HepG2 (cell line): ENCODE measurements around the gene FAM193A. TPM values are rescaled to one million over a fixed set of nuclear protein-coding genes. Genes with fewer than 3 reads are reported as not detected.

Experiments used
- ASH2L ChIP-seq: fragments of 300-600, 200-600 bp; sonication (generic); IDR thresholded peaks from 2 replicates; pipeline ENCODE4 v1.7.0; 2017; ENCODE audit warnings: low read depth, mild to moderate bottlenecking, moderate library complexity, mixed read lengths, low read length; ENCODE audit not compliant: insufficient read length
- ATF4 ChIP-seq, 2 experiments: fragments of 450-650 bp in 1 of 2; sonication (generic) in 1 of 2; formaldehyde crosslinking; IDR thresholded peaks; 2 replicates each; pipeline versions ENCODE4 v1.5.0 to v1.8.0; 2020 to 2022; ENCODE audit warnings: mild to moderate bottlenecking in 1 of 2, missing genetic modification reagents in 1 of 2
- CREBL2 ChIP-seq: sonication (generic); formaldehyde crosslinking; IDR thresholded peaks from 2 replicates; pipeline ENCODE4 v1.8.1; 2023; ENCODE audit warnings: missing genetic modification reagents, mild to moderate bottlenecking, borderline replicate concordance
- ERF ChIP-seq: IDR thresholded peaks from 2 replicates; pipeline ENCODE4 v1.6.1; 2018; ENCODE audit warnings: missing biosample characterization, missing genetic modification reagents
- HBP1 ChIP-seq: IDR thresholded peaks from 2 replicates; pipeline ENCODE4 v1.6.1; 2016; ENCODE audit warnings: low read depth, control low read depth
- HOXA3 ChIP-seq: sonication (generic); formaldehyde crosslinking; IDR thresholded peaks from 2 replicates; pipeline ENCODE4 v1.5.0; 2020; ENCODE audit warnings: missing genetic modification reagents
- HOXA9 ChIP-seq: sonication (generic); formaldehyde crosslinking; IDR thresholded peaks from 2 replicates; pipeline ENCODE4 v1.8.1; 2022; ENCODE audit warnings: missing genetic modification reagents, mild to moderate bottlenecking, moderate library complexity, borderline replicate concordance
- MAX ChIP-seq: IDR thresholded peaks from 2 replicates; pipeline ENCODE4 v1.6.1; 2012; ENCODE audit warnings: inconsistent platforms
- NFKB2 ChIP-seq: sonication (generic); formaldehyde crosslinking; IDR thresholded peaks from 2 replicates; pipeline ENCODE4 v1.4.0; 2020; ENCODE audit warnings: missing genetic modification reagents, borderline replicate concordance
- PHB2 ChIP-seq: fragments of 450-650 bp; IDR thresholded peaks from 2 replicates; pipeline ENCODE4 v1.6.1; 2018; ENCODE audit not compliant: partially characterized antibody
- POLR2G ChIP-seq: fragments of 200-400 bp; formaldehyde crosslinking; IDR thresholded peaks from 2 replicates; pipeline ENCODE4 v1.6.1; 2018; ENCODE audit warnings: mild to moderate bottlenecking, low read depth, low read length, moderate library complexity
- SRSF4 ChIP-seq: fragments of 200-400 bp; formaldehyde crosslinking; IDR thresholded peaks from one replicate; pipeline ENCODE4 v1.6.1; 2018; ENCODE audit warnings: mild to moderate bottlenecking, low read depth, low read length, moderate library complexity; ENCODE audit not compliant: poor library complexity, severe bottlenecking
- TARDBP ChIP-seq: sonication (generic); formaldehyde crosslinking; IDR thresholded peaks from 2 replicates; pipeline ENCODE4 v1.8.0; 2022; ENCODE audit warnings: mild to moderate bottlenecking, missing genetic modification reagents
- TERF1 ChIP-seq: sonication (generic); formaldehyde crosslinking; IDR thresholded peaks from 2 replicates; pipeline ENCODE4 v1.8.0; 2022; ENCODE audit warnings: mild to moderate bottlenecking, missing genetic modification reagents, moderate library complexity
- THAP11 ChIP-seq: IDR thresholded peaks from 2 replicates; pipeline ENCODE4 v1.6.1; 2016; ENCODE audit warnings: missing biosample characterization, missing genetic modification reagents
- YY1 ChIP-seq: IDR thresholded peaks from 2 replicates; pipeline ENCODE4 v1.6.1; 2011; ENCODE audit warnings: low read length, low read depth, moderate library complexity, mild to moderate bottlenecking; ENCODE audit not compliant: insufficient read depth, insufficient replicate concordance
- ZNF10 ChIP-seq: sonication (generic); formaldehyde crosslinking; IDR thresholded peaks from 2 replicates; pipeline ENCODE4 v1.4.0; 2020; ENCODE audit warnings: mild to moderate bottlenecking, low read depth, missing genetic modification reagents, borderline replicate concordance
- ZNF235 ChIP-seq: sonication (generic); formaldehyde crosslinking; IDR thresholded peaks from 2 replicates; pipeline ENCODE4 v1.8.1; 2023; ENCODE audit warnings: mild to moderate bottlenecking, missing genetic modification reagents, borderline replicate concordance
- ZNF274 ChIP-seq: sonication (generic); formaldehyde crosslinking; IDR thresholded peaks from 2 replicates; pipeline ENCODE4 v1.5.1; 2020; ENCODE audit warnings: mild to moderate bottlenecking, missing genetic modification reagents
- ZNF331 ChIP-seq: sonication (generic); formaldehyde crosslinking; IDR thresholded peaks from 2 replicates; pipeline ENCODE4 v1.4.0; 2020; ENCODE audit warnings: missing genetic modification reagents
- ZNF713 ChIP-seq: sonication (generic); formaldehyde crosslinking; IDR thresholded peaks from 2 replicates; pipeline ENCODE4 v1.4.0; 2020; ENCODE audit warnings: mild to moderate bottlenecking, missing genetic modification reagents
- ZNF770 ChIP-seq: sonication (generic); formaldehyde crosslinking; IDR thresholded peaks from 2 replicates; pipeline ENCODE4 v1.5.0; 2020; ENCODE audit warnings: mild to moderate bottlenecking, missing genetic modification reagents
- ZNF782 ChIP-seq: sonication (generic); formaldehyde crosslinking; IDR thresholded peaks from 2 replicates; pipeline ENCODE4 v1.4.0; 2020; ENCODE audit warnings: missing genetic modification reagents, mild to moderate bottlenecking, borderline replicate concordance
- polyA plus RNA-seq, 8 experiments: library from polyadenylated mRNA; depleted of rRNA in 3 of 8; stranded (reverse) in 7 of 8; unstranded in 1 of 8; fragments of >200 nt; fragmentation: Illumina TruSeq in 4 of 8; extraction: Trizol in 4 of 8; gene quantifications; 2 replicates each; pipeline versions ENCODE4 v1.2.1 to v1.2.3, GENCODE V29; 2011 to 2016; ENCODE audit warnings: low read depth in 4 of 8, missing spikeins in 1 of 8, mixed read lengths in 1 of 8; ENCODE audit not compliant: insufficient read depth in 1 of 8
- total RNA-seq, 5 experiments: library from RNA; depleted of rRNA; stranded (reverse); fragments of >200 nt; fragmentation: Illumina TruSeq; extraction: Trizol; gene quantifications; 2 replicates each; pipeline ENCODE4 v1.2.3, GENCODE V29; 2016; ENCODE audit warnings: low read depth in 1 of 5

FAM193A gene
- total and polyA plus RNA-seq, 2 of the 13 experiments (the other 11 are each of a cell fraction or from before 2014, with no cell fraction given): 5.7 to 8.7 TPM

- TF ChIP-seq ZNF331 (CRISPR knock-in tag): peak; percentile 65; the same call in 1 of the 2 replicates
- TF ChIP-seq TARDBP: peak; percentile 68
- no peak for TF ChIP-seq HBP1
- TF ChIP-seq POLR2G: peak; percentile 76
- TF ChIP-seq ZNF235 (CRISPR knock-in tag): 0 out of 2 replicates have a peak, but pooled peaks have one; percentile 43
- TF ChIP-seq ZNF770: 0 out of 2 replicates have a peak, but pooled peaks have one; percentile 39
- peak; percentile 64; the same call in 1 of the 2 replicates for TF ChIP-seq HOXA9 (CRISPR knock-in tag)
- TF ChIP-seq ERF (CRISPR knock-in tag): peak; percentile 35; the same call in 1 of the 2 replicates
- TF ChIP-seq ZNF274 (CRISPR knock-in tag): peak; percentile 40
- no peak for TF ChIP-seq PHB2
- TF ChIP-seq ATF4 (CRISPR knock-in tag; IDR thresholded peaks at IDR 0.05): no peak
- peak; percentile 70 for TF ChIP-seq YY1
- no peak; the same call in 1 of the 2 replicates for TF ChIP-seq CREBL2 (CRISPR knock-in tag)
- no peak; the same call in 1 of the 2 replicates for TF ChIP-seq THAP11 (CRISPR knock-in tag)
- no peak for TF ChIP-seq ZNF713
- TF ChIP-seq MAX: peak; percentile 88
- TF ChIP-seq ASH2L: peak; percentile 35
- no peak for TF ChIP-seq ZNF782 (CRISPR knock-in tag)
- TF ChIP-seq TERF1: no peak
- no peak for TF ChIP-seq ZNF10
- no peak for TF ChIP-seq SRSF4
- peak; percentile 78 for TF ChIP-seq HOXA3 (CRISPR knock-in tag)
- TF ChIP-seq NFKB2 (CRISPR knock-in tag): no peak
Measured at GRCh38 chr4:2755821-2756690, 219.6 kb downstream of the FAM193A start, which contains the start of gene TNIP2 (continued).
